Measurements from ENCODE around the gene SPRR2B.
"Not testable (repeated sequence)": the region's sequence is repeated elsewhere in the genome, so short reads cannot be mapped to it uniquely, and the experiment has no call there.

The SPRR2B gene
- total RNA-seq, result 0 reads per million in 4 donors

- no peak for DNase-seq
These were observed at the start of gene SPRR2B for GRCh38 chr1:153071511-153071910. SPRR2B (minus strand) TSS chr1:153071611; CDS start chr1:153070839, 772 bp downstream.

DNA sequence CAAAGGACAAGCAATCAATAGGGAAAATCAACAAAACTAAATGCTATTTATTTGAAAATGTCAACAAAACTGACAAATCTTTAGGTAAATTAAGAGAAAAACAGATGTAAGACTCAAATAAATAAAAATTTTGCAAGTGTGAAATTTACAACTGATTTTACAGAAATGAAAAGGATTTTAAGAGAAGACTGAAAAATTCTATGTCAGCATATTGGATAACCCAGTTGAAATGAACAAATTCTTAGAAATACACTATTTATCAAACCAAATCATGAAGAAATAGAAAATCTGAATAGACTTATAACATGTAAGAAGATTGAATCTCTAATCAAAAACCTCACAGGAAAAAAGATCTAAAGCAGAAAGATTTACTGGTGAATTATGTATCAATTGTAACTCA is 49.5 kb upstream of the SPRR2B start:
- DNase-seq, result no peak

DNA sequence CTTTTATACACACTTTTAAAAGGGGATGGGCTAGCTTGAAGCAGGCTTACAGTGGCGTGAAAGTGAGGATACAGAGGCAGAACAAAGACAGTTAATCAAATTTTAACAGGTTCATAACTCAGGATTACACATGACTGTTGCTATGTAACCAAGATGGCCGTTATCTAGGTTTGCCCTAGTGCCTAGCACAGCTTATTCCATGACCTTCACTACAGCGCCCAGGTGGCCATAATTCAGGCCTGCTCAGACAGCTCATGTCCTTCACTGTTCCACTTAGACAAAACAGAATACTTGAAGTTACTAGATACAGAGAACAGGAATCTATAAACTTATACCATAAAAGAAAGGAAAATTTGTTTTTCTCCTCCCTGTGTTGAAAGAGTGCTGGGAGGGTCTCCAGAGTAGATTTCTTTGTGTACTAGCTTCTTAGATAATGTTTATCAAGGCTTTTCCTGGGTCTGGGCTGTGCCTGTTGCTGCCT is 48.1 kb upstream of the SPRR2B start:
- DNase-seq, result no peak

- DNase-seq, result not testable (repeated sequence)
These were observed 43.9 kb upstream of the SPRR2B start for GRCh38 chr1:153115264-153115663.

DNA sequence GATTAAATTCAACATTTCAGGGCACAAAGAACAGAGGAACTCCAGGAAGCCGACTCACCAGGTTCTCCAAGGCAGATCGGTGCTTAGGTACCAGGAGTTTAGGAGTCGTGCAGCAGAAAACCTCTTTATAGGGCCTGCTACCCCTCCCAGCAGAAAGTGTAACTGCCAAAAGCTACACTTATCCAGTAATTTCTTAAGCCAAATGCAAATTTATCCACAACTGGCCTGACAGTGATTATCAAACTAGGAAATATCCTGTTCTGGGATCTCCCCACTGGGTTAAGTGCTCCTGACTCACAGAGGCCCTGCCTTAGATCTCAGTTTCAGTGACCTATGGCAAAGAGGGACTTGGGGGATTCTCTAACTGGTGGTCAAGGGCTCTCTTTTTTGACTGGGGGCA is 42.0 kb upstream of the SPRR2B start, which contains the start of gene SPRR2F:
Gene SPRR2F, minus strand, starts transcription at position 101 of the 400 bp plus-strand sequence. CDS start 783 bp downstream, outside the sequence.
- no peak for DNase-seq

DNA sequence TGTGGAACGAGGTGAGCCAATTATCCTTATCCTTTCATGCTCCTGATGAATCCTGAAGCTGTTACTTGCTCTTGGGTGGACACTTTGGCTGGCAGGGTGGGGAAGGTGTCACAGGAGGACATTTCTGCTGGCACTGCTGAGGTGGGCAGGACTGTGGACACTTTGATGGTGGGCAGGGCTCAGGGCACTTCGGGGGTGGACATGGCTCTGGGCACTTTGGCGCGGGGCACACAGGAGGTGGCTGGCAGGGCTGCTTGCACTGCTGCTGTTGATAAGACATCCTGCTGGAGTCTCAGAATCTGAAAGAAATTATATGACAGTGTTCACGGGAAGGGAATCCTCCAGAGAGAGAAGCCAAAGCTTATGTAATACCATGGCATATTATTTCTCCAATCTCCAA is 41.0 kb upstream of the SPRR2B start:
- DNase-seq, result not testable (repeated sequence)

DNA sequence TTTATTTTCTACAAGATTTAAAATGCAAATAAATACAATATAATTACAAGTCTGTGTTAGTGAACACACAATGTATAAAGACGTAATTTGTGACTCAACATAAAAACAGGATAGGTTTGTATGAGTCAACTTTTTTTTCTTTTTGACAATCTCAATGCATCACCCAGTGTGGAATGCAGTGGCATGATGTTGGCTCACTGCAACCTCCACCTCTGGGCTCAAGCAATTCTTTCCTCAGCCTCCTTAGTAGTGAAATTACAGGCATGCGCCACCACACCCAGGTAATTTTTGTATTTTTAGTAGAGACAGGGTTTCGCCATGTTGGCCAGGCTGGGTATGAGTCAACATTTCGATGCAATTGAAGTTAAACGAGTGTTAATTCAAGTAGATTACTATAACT is 28.8 kb upstream of the SPRR2B start:
- no peak for DNase-seq

DNA sequence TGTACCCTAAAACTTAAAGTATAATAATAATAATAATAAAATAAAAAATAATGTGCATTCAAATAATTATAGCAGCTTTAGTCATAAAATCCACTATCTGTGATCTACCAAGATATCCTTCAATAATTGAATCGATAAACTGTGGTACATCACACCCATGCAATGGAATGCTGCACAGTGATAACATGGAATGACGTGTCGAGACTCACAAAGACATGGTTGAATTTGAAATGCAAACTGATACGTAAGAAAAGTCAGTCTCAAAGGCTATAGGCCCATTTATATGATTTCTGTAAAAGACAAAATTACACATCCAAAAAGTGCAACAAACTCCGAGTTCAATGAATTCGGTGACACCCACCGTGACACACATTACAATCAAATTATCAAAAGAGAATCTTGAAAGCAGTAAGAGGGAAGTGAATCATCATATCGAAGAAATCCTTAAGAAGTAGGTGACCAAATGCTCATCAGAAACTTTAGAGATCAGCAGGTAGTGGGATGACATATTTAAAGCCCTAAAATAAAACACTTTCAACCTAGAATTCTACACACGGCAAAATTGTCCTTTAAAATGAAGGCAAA is 28.1 kb upstream of the SPRR2B start:
- DNase-seq, result no peak

DNA sequence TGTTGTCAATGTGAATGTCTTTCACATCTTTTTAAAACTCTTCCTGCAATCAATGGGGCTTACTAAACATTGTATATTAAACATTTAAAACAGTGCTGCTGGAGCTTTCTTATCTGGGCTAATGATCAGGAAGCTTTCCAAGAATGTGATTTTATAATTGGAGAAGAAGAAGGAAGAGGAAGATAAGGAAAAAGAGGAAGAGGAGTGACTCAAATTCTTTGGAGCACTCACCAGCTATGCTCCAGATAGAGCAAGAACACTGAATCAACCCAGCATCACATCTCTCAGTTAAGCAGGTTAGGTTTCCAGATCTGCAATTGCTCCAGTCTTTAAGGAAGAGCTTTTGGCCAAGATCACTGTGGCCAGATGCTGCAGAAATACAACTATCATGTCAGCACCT is 24.4 kb upstream of the SPRR2B start:
- no peak for DNase-seq

DNA sequence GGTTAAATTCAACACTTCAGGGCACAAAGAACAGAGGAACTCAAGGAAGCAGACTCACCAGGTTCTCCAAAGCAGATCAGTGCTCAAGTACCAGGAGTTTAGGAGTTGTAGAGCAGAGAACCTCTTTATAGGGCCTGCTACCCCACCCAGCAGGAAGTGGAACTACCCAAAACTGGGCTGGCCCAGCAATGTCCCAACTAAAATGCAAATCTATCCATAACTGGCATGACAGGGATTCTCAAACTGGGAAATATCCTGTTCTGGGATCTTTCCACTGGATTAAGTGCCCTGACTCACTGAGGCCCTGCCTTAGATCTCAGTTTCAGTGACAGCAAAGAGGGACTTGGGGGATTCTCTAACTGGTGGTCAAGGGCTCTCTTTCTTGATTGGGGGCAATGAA is 23.0 kb upstream of the SPRR2B start, which contains the start of gene SPRR2E:
Gene SPRR2E, minus strand, starts transcription at position 101 of the 400 bp plus-strand sequence. CDS start 775 bp downstream, outside the sequence.
- no peak for DNase-seq

GRCh38 chr1:153087652-153088051 is 16.2 kb upstream of the SPRR2B start:
- no peak for DNase-seq

DNA sequence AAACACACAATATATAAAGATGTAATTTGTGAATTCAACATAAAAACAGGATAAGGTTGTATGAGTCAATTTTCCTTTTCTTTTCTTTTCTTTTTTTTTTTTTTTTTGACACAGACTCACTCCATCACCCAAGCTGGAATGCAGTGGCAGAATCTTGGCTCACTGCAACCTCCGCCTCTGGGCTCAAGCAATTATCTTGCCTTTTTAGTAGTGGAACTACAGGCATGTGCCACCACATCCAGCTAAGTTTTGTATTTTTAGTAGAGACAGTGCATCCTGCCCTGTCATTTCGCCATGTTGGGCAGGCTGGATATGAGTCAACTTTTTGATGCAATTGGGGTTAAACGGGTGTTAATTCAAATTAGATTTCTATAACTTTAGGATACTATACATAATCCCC is 10.3 kb upstream of the SPRR2B start:
- DNase-seq, result no peak

GRCh38 chr1:153072806-153073726 is 1.7 kb upstream of the SPRR2B start:
- DNase-seq, result no peak

GRCh38 chr1:153070243-153070642 is 1.2 kb downstream of the SPRR2B start:
- no peak for DNase-seq

GRCh38 chr1:153058826-153059784 is 12.3 kb downstream of the SPRR2B start:
- DNase-seq, result no peak

DNA sequence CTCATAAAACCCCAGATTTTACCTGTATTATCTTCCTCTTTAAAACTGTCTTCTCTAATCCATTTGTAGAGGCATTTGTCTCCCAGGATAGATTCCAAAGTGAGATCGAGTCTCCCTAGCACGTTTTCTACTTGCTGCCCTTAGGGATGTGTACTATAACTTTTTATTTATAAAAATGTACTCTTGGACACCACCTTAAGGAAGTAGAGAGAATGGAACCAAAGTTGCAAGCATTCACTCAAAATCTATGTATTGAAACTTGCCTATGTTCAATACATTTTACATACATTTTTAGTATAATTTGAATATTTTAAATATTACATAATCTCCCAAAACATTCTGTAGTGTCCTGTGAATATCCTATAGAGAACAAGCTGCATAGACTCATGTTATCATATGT is 13.3 kb downstream of the SPRR2B start:
- DNase-seq, result no peak

DNA sequence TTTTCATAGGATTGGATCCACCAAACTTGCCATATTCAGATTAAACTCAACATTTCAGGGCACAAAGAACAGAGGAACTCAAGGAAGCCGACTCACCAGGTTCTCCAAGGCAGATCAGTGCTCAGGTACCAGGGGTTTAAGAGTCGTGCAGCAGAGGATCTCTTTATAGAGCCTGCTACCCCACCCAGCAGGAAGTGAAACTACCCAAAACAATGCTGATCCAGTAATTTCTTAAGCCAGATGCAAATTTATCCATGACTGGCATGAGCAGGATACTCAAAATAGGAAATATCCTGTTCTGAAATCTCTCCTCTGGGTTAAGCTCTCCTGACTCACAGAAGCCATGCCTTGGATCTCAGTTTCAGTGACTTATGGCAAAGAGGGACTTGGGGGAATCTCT is 14.0 kb downstream of the SPRR2B start, which contains the start of gene SPRR2A:
Gene SPRR2A, minus strand, starts transcription at position 138 of the 400 bp plus-strand sequence. CDS start 777 bp downstream, outside the sequence.
- no peak for DNase-seq

DNA sequence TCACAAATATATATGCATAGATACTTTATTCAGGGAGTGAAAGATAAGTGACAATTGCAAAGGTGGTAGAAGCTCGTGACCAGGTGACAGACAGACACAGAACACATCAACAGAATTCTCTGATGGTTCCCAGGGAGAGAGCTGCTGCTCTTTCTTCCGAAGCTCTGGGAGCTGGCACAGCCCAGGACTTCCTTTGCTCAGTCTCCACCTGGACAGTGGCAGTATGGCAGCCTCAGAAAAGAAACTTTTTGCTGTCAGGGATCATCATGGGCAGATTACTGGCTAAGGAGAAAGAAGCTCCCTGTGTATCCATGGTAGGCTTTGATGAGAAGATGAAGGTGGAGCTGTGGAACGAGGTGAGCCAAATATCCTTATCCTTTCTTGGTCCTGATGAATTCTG is 15.3 kb downstream of the SPRR2B start:
- not testable (repeated sequence) for DNase-seq

- DNase-seq, result no peak
These were observed 22.2 kb downstream of the SPRR2B start for GRCh38 chr1:153049211-153049610.

GRCh38 chr1:153040950-153041631 is 30.3 kb downstream of the SPRR2B start, which contains the start of gene SPRR2D:
SPRR2D (minus strand) TSS chr1:153041120; CDS start chr1:153040346, 774 bp downstream.
- DNase-seq, result no peak

DNA sequence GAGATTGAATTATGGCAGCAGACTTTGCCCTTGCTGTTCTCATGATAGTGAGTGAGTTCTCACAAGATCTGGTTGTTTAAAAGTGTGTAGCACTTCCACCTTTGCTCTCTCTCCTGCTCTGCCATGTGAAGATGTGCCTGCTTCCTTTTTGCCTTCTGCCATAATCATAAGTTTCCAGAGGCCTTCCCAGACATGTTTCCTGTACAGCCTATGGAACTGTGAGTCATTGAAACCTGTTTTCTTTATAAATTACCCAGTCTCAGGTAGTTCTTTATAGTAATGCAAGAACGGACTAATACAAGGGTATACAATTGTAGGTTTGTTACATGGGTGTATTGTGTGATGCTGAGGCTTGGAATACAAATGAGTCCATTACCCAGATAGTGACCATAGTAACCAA is 36.2 kb downstream of the SPRR2B start:
- no peak for DNase-seq
